SK-N-MC (cell line): ENCODE results near the gene DCTN3.

Experiments
- EZH2 ChIP-seq: fragments of 200-600 bp; sonication (generic); IDR thresholded peaks from one replicate; pipeline ENCODE4 v1.6.1; 2017; ENCODE audit warnings: antibody characterized with exemption
- POLR2AphosphoS5 ChIP-seq: IDR thresholded peaks from 2 replicates; pipeline ENCODE4 v1.6.1; 2012; ENCODE audit warnings: mild to moderate bottlenecking, low read depth, low read length, borderline replicate concordance

- TF ChIP-seq POLR2AphosphoS5, result no peak
- TF ChIP-seq EZH2, result no peak
Measured at GRCh38 chr9:34582787-34583186, 37.5 kb downstream of the DCTN3 start.
